K562 (cell line): ENCODE results near the gene SRC. TPM values are rescaled to one million over a fixed set of nuclear protein-coding genes. Genes with fewer than 3 reads are reported as not detected.
A peak's percentile ranks its signal among the peaks of the same experiment; 100 is the strongest.

Experiments used
- ATAC-seq: fragments of 200-7000 bp; cut with Tn5 transposase; 3 replicates; pipeline ENCODE4 v1.9.1; 2020; ENCODE audit warnings: moderate library complexity
- BruUV-seq: library from RNA; stranded (reverse); fragments of 400-500 nt; replicated peaks from 2 replicates; lab custom pipeline; 2021; lab: Mats Ljungman, UMichigan
- CTCF ChIA-PET: fragments of 300-600 bp; formaldehyde crosslinking; extraction: SDS; loops from one replicate; lab custom pipeline; 2021; ENCODE audit warnings: low intra/inter-chr PET ratio; lab: Yijun Ruan, JAX
- POLR2A ChIA-PET: fragments of 300-600, 350-650 bp; sonication (Branson Sonifier 250); formaldehyde crosslinking; extraction: SDS; loops from one replicate; lab custom pipeline; 2021; ENCODE audit warnings: antibody characterized with exemption, inconsistent platforms; lab: Yijun Ruan, JAX
- DNase-seq, 4 experiments: peaks; one replicate each; pipeline versions ENCODE4 v3.0.0 to v3.0.0-alpha.2; 2011 to 2018; ENCODE audit warnings: low spot score in 3 of 4, mixed read lengths in 3 of 4; ENCODE audit errors: extremely low read depth in 1 of 4
- FAIRE-seq: peaks from 2 replicates; lab custom pipeline; 2011; peaks lifted over from hg19 to GRCh38; lab: Jason Lieb, UNC
- H2AFZ ChIP-seq: 2 replicates; pipeline ENCODE4 v1.6.0; 2011; ENCODE audit warnings: low read depth, low read length, control low read depth, inconsistent platforms
- H3K27ac ChIP-seq: fragments of 200-600 bp; 3 replicates; pipeline ENCODE4 v1.8.0; 2011; ENCODE audit warnings: low read depth, mild to moderate bottlenecking, control low read depth, inconsistent platforms, low read length, moderate library complexity, mixed read lengths; ENCODE audit errors: extremely low read depth
- H3K27me3 ChIP-seq, 2 experiments: fragments of 300-600 bp in 1 of 2; 2 replicates in 1 of 2; 3 replicates in 1 of 2; pipeline versions ENCODE4 v1.6.0 to v1.8.0; 2011; ENCODE audit warnings: inconsistent platforms in 2 of 2, low read length in 2 of 2, mild to moderate bottlenecking in 1 of 2, mixed read lengths in 1 of 2, moderate library complexity in 1 of 2; ENCODE audit not compliant: control insufficient read depth in 2 of 2, insufficient read depth in 2 of 2
- H3K36me3 ChIP-seq: fragments of 300-600 bp; 3 replicates; pipeline ENCODE4 v1.8.0; 2011; ENCODE audit warnings: mild to moderate bottlenecking, low read length, inconsistent platforms; ENCODE audit not compliant: control insufficient read depth, insufficient read depth
- H3K4me1 ChIP-seq, 2 experiments: fragments of 200-600 bp in 1 of 2; replicated peaks in 1 of 2; 2 replicates in 1 of 2; 3 replicates in 1 of 2; pipeline versions ENCODE4 v1.5.1 to v1.8.0; 2011; ENCODE audit warnings: inconsistent platforms in 2 of 2, low read length in 2 of 2, mild to moderate bottlenecking in 1 of 2, mixed read lengths in 1 of 2, moderate library complexity in 1 of 2; ENCODE audit not compliant: control insufficient read depth in 2 of 2, insufficient read depth in 2 of 2
- H3K4me2 ChIP-seq: 2 replicates; pipeline ENCODE4 v1.6.1; 2011; ENCODE audit warnings: low read length, control low read depth, inconsistent platforms, mixed read lengths; ENCODE audit not compliant: insufficient read depth
- H3K4me3 ChIP-seq: fragments of 200-600 bp; sonication (generic), shearing (Covaris generic); 2 replicates; pipeline ENCODE4 v1.5.1; 2016; ENCODE audit warnings: control low read depth, inconsistent platforms
- H3K79me2 ChIP-seq: fragments of 200-600 bp; 3 replicates; pipeline ENCODE4 v1.8.0; 2011; ENCODE audit warnings: low read length, inconsistent platforms; ENCODE audit not compliant: control insufficient read depth, insufficient read depth
- H3K9ac ChIP-seq, 2 experiments: 2 replicates each; pipeline versions ENCODE4 v1.6.0 to v1.6.1; 2011; ENCODE audit warnings: low read depth in 2 of 2, low read length in 2 of 2, control low read depth in 1 of 2, inconsistent platforms in 1 of 2, mild to moderate bottlenecking in 1 of 2, mixed read lengths in 1 of 2; ENCODE audit not compliant: insufficient read depth in 1 of 2
- H3K9me1 ChIP-seq: one replicate; pipeline ENCODE4 v1.6.0; 2011; ENCODE audit warnings: inconsistent platforms, mild to moderate bottlenecking, low read length, moderate library complexity; ENCODE audit not compliant: control insufficient read depth, insufficient read depth
- H3K9me3 ChIP-seq: replicated peaks from 2 replicates; pipeline ENCODE4 v1.5.1; 2011; ENCODE audit warnings: low read depth, low read length, inconsistent platforms; ENCODE audit not compliant: control insufficient read depth, insufficient read depth
- H4K20me1 ChIP-seq: replicated peaks from 2 replicates; pipeline ENCODE4 v1.6.1; 2011; ENCODE audit warnings: low read length, inconsistent platforms, mixed read lengths; ENCODE audit not compliant: control insufficient read depth, insufficient read depth
- ARNT ChIP-seq, 2 experiments: fragments of 450-650 bp; IDR thresholded peaks; 2 replicates each; pipeline ENCODE4 v1.6.1; 2016; ENCODE audit warnings: mild to moderate bottlenecking in 1 of 2
- BRD9 ChIP-seq: fragments of 450-650 bp; IDR thresholded peaks from 2 replicates; pipeline ENCODE4 v1.6.1; 2018; ENCODE audit warnings: low read depth; ENCODE audit not compliant: partially characterized antibody
- FOXM1 ChIP-seq, 2 experiments: fragments of 450-650 bp in 1 of 2; sonication (generic) in 1 of 2; formaldehyde crosslinking in 1 of 2; IDR thresholded peaks; 2 replicates each; pipeline versions ENCODE4 v1.6.1 to v1.9.0; 2017 to 2022; ENCODE audit warnings: low read depth in 2 of 2, mild to moderate bottlenecking in 2 of 2, missing genetic modification reagents in 1 of 2, moderate library complexity in 1 of 2
- RAD51 ChIP-seq: fragments of 450-650 bp; IDR thresholded peaks from 2 replicates; pipeline ENCODE4 v1.7.1; 2016; ENCODE audit warnings: low read depth, mild to moderate bottlenecking, borderline replicate concordance
- TFAP4 ChIP-seq: sonication (generic); formaldehyde crosslinking; IDR thresholded peaks from 2 replicates; pipeline ENCODE4 v1.8.0; 2022; ENCODE audit warnings: missing genetic modification reagents, mild to moderate bottlenecking, moderate library complexity, borderline replicate concordance
- WGBS: fragments of 100-300 bp; shearing (Covaris generic); methylation state at CpG from one replicate; pipeline ENCODE4 v1.1.6; 2016; ENCODE audit warnings: low coverage, mixed read lengths; ENCODE audit not compliant: insufficient coverage; ENCODE audit errors: missing lambda C conversion rate; 5-methylcytosine and 5-hydroxymethylcytosine counted together
- in situ Hi-C: fragments of 300-500 bp; cut with MboI; formaldehyde crosslinking; loops from 4 replicates; pipeline ENCODE4 v1.15.0; 2018; ENCODE audit warnings: inconsistent platforms, mixed read lengths
- intact Hi-C: fragments of 100-400 bp; cut with micrococcal nuclease; formaldehyde crosslinking; loops from 2 replicates; pipeline ENCODE4 v1.14.2; 2022
- polyA plus RNA-seq, 8 experiments: library from polyadenylated mRNA; depleted of rRNA in 4 of 8; stranded (reverse) in 5 of 8; unstranded in 3 of 8; fragments of >200 nt; fragmentation: Nextera tagmentation in 2 of 8; fragmentation: Illumina TruSeq in 1 of 8; extraction: Ambion mirVana in 2 of 8; extraction: Trizol in 1 of 8; gene quantifications; 2 replicates each; pipeline versions ENCODE4 v1.2.1 to v1.2.3, GENCODE V29; 2011 to 2014; ENCODE audit warnings: inconsistent platforms in 1 of 8, missing spikeins in 1 of 8
- total RNA-seq, 7 experiments: library from RNA; depleted of rRNA in 6 of 7; stranded (reverse); fragments of >200 nt in 6 of 7; fragmentation: Illumina TruSeq in 2 of 7; extraction: Trizol in 2 of 7; gene quantifications; 2 replicates each; pipeline versions ENCODE4 v1.2.1 to v1.2.3, GENCODE V29; 2011 to 2021; ENCODE audit warnings: low replicate concordance in 1 of 7

The SRC gene
- total and polyA plus RNA-seq, 9 of the 15 experiments (the other 6 are each of a cell fraction or from before 2014, with no cell fraction given) = 0.06 to 8.5 (median 3.1) TPM

- TF ChIP-seq RAD51 (no peak), FOXM1 (IDR thresholded peaks at IDR 0.05; ENCODE audit: low read depth) (no peak), FOXM1 (CRISPR knock-in tag; IDR thresholded peaks at IDR 0.05; ENCODE audit: low read depth) (no peak), TFAP4 (CRISPR knock-in tag) (no peak), BRD9 (no peak), ARNT (IDR thresholded peaks at IDR 0.05) (no peak)
- Histone ChIP-seq H3K4me1 (peaks cover 0 to 52% of the 10 kb centered on the region in 2 experiments; a peak in 3 of 5 replicates), H3K27ac (no peak overlapping the region), H2AFZ (no peak overlapping the region), H4K20me1 (0 out of 2 replicates have a peak, but pooled peaks cover 3% of the 10 kb centered on the region), H3K9me1 (no peaks in the 10 kb centered on the region), H3K4me2 (no peak overlapping the region), H3K9me3 (no peaks in the 10 kb centered on the region), H3K79me2 (no peaks in the 10 kb centered on the region), H3K27me3 (no peaks in the 10 kb centered on the region), H3K9ac (peak overlapping the region in 1 of 2 experiments; percentile 76; a peak in 1 of 4 replicates), H3K4me3 (no peak overlapping the region), H3K36me3 (no peaks in the 10 kb centered on the region)
- DNase-seq (no peak), FAIRE-seq (no peak), ATAC-seq (no peak)
- 80% methylated on average over 9 of the region's 9 CpGs for WGBS
- ChIA-PET POLR2A (interaction anchor here (0.6 kb wide), 1 partner anchor 643 kb away, joined by 5 read pairs; the partner anchor contains the start of gene TTI1), CTCF (no interaction called here)
- no TSS peak for BruUV-seq
- in situ Hi-C loops (no loop called here), intact Hi-C loops (loop anchor here (5.0 kb wide), 1 partner anchor 137 kb away; the partner anchor contains the start of gene BLCAP)
Measured at GRCh38 chr20:37390503-37390890, 44.6 kb downstream of the SRC start.
